Neural cell (in vitro differentiated cells): Measurements from ENCODE around the gene SNAPIN. TPM values are rescaled to one million over a fixed set of nuclear protein-coding genes. Genes with fewer than 3 reads are reported as not detected.

Experiments used
- H2AFZ ChIP-seq: fragments of 200-600, 300-800 bp; sonication (generic), shearing (Covaris generic); 2 replicates; pipeline ENCODE4 v1.6.0; 2014; ENCODE audit warnings: low read depth, mild to moderate bottlenecking, antibody characterized with exemption, low read length, moderate library complexity
- H3F3A ChIP-seq: fragments of 200-600 bp; shearing (Covaris generic); 2 replicates; pipeline ENCODE4 v1.6.1; 2016; ENCODE audit warnings: mild to moderate bottlenecking, moderate library complexity, mixed read lengths, antibody characterized with exemption, low read length; ENCODE audit not compliant: insufficient read depth, poor library complexity, severe bottlenecking
- H3K27ac ChIP-seq: fragments of 200-600, 300-800 bp; sonication (generic), shearing (Covaris generic); 2 replicates; pipeline ENCODE4 v1.5.1; 2014; ENCODE audit warnings: mild to moderate bottlenecking, low read length, moderate library complexity
- H3K27me3 ChIP-seq: fragments of 300-800, 200-600 bp; sonication (generic), shearing (Covaris generic); 2 replicates; pipeline ENCODE4 v1.6.0; 2014; ENCODE audit warnings: mild to moderate bottlenecking, low read depth, low read length, moderate library complexity; ENCODE audit not compliant: insufficient read depth
- H3K36me3 ChIP-seq: fragments of 300-800, 200-600 bp; sonication (generic), shearing (Covaris generic); 2 replicates; pipeline ENCODE4 v1.5.1; 2014; ENCODE audit warnings: mild to moderate bottlenecking, antibody characterized with exemption, low read length, moderate library complexity; ENCODE audit not compliant: insufficient read depth
- H3K4me2 ChIP-seq: fragments of 300-800, 200-600 bp; sonication (generic), shearing (Covaris generic); 2 replicates; pipeline ENCODE4 v1.6.0; 2014; ENCODE audit warnings: mild to moderate bottlenecking, low read length
- H3K4me3 ChIP-seq: fragments of 300-800, 200-600 bp; sonication (generic), shearing (Covaris generic); 2 replicates; pipeline ENCODE4 v1.5.1; 2014; ENCODE audit warnings: mild to moderate bottlenecking, low read length, moderate library complexity
- H3K79me2 ChIP-seq: fragments of 200-600 bp; shearing (Covaris generic); replicated peaks from 2 replicates; pipeline ENCODE4 v1.6.0; 2014; ENCODE audit warnings: mild to moderate bottlenecking, low read length, moderate library complexity; ENCODE audit not compliant: insufficient read depth
- H3K9ac ChIP-seq: fragments of 300-800, 200-600 bp; sonication (generic), shearing (Covaris generic); 2 replicates; pipeline ENCODE4 v1.6.1; 2016; ENCODE audit warnings: mild to moderate bottlenecking, low read length, mixed read lengths
- H3K9me2 ChIP-seq: fragments of 200-600 bp; shearing (Covaris generic); 2 replicates; pipeline ENCODE4 v1.6.1; 2016; ENCODE audit warnings: mild to moderate bottlenecking, low read length, mixed read lengths; ENCODE audit not compliant: insufficient read depth
- H3K9me3 ChIP-seq: fragments of 200-600, 300-800 bp; sonication (generic), shearing (Covaris generic); 2 replicates; pipeline ENCODE4 v1.6.1; 2016; ENCODE audit warnings: mild to moderate bottlenecking, mixed run types, low read length, moderate library complexity, mixed read lengths
- H4K20me1 ChIP-seq: fragments of 200-600 bp; shearing (Covaris generic); 2 replicates; pipeline ENCODE4 v1.6.1; 2016; ENCODE audit warnings: mild to moderate bottlenecking, mixed run types; ENCODE audit not compliant: insufficient read depth
- CTCF ChIP-seq: fragments of 450-650 bp; IDR thresholded peaks from 2 replicates; pipeline ENCODE4 v1.5.1; 2014; ENCODE audit warnings: antibody characterized with exemption, mild to moderate bottlenecking, moderate library complexity; ENCODE audit not compliant: poor library complexity, severe bottlenecking
- EP300 ChIP-seq: fragments of 450-650 bp; conservative IDR thresholded peaks from 2 replicates; pipeline ENCODE4 v1.6.1; 2014; ENCODE audit warnings: antibody characterized with exemption, mild to moderate bottlenecking, moderate library complexity; ENCODE audit not compliant: poor library complexity, severe bottlenecking
- EZH2 ChIP-seq: fragments of 200-600, 300-800 bp; shearing (Covaris generic), sonication (generic); IDR thresholded peaks from 2 replicates; pipeline ENCODE4 v1.6.1; 2014; ENCODE audit warnings: antibody characterized with exemption, low read length, borderline replicate concordance, mild to moderate bottlenecking; ENCODE audit not compliant: insufficient read depth, poor library complexity, severe bottlenecking
- MXI1 ChIP-seq: fragments of 450-650 bp; conservative IDR thresholded peaks from 2 replicates; pipeline ENCODE4 v1.6.1; 2014; ENCODE audit warnings: antibody characterized with exemption, mild to moderate bottlenecking; ENCODE audit not compliant: poor library complexity, severe bottlenecking
- POLR2AphosphoS5 ChIP-seq: IDR thresholded peaks from 2 replicates; pipeline ENCODE4 v1.6.1; 2012
- RAD21 ChIP-seq: fragments of 450-650 bp; conservative IDR thresholded peaks from 2 replicates; pipeline ENCODE4 v1.6.1; 2014; ENCODE audit warnings: antibody characterized with exemption, mild to moderate bottlenecking, moderate library complexity
- SMC3 ChIP-seq: fragments of 450-650 bp; conservative IDR thresholded peaks from 2 replicates; pipeline ENCODE4 v1.6.1; 2014; ENCODE audit warnings: antibody characterized with exemption, mild to moderate bottlenecking, moderate library complexity; ENCODE audit not compliant: poor library complexity
- TAF1 ChIP-seq: IDR thresholded peaks from 2 replicates; pipeline ENCODE4 v1.6.1; 2012; ENCODE audit warnings: low read depth
- polyA plus RNA-seq: library from polyadenylated mRNA; depleted of rRNA; stranded (reverse); fragments of >200 nt; gene quantifications from 2 replicates; pipeline ENCODE4 v1.2.3, GENCODE V29; 2014
- TF ChIP-seq, protein P1 (sequence below): IDR thresholded peaks from 2 replicates; pipeline ENCODE4 v1.6.1; 2012; ENCODE audit warnings: borderline replicate concordance

The SNAPIN gene
- polyA plus RNA-seq, 1 donor from 2014 or later, result 100.0 TPM

DNA sequence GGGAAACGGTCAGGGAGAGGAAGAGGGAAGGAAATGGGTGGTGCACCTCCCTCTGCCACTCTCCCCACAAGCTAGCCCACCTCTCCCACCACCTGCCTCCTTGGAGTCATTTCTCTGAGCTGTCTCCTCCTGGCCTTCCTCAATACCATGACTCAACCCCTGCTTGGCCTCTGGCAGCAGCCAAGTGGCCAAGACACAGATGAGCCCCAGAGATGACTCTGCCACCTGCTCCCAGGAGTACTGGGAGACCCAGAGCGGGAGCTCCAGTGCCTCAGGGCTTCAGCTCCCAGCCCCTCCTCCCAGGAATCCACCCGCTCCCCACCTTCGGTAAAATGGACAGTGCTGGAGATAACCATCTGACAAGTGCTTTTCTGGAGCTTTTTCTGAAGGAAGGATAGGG lies 48.2 kb upstream of the SNAPIN start:
- Histone ChIP-seq H3K4me2 (no peak overlapping the region), H3K27ac (no peak overlapping the region)

DNA sequence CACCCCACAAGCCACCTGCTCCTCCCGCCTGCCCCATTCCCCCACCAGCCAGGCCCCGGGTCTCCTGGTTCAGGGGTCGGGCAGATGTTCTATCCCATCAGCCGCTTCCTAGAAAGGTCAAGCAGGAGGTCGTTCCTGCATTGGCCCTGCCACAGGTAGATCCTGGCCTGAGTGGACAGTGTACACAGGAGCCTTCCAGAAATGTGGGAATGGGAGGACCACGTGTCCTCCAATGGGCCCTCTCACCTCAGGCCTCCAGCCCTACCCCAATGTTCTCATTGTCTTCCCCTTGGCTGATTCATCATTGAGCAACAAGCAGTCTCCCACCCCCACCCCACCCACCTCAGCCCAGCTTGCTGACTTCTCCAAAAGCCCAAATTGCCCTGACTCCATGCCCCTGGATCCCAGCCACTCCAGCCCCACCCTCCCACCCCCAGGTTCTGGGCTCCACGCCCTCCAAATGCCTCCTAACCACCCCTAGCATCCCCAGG lies 47.6 kb upstream of the SNAPIN start:
- no peaks in the 10 kb centered on the region for H3K79me2 ChIP-seq
- TF ChIP-seq TAF1, result no peak

More for the DNA sequence above, 48.2 kb upstream of the SNAPIN start:
- Histone ChIP-seq H3K4me3 (no peak overlapping the region), H3K79me2 (no peaks in the 10 kb centered on the region), H3F3A (no peaks in the 10 kb centered on the region), H2AFZ (no peak overlapping the region), H3K9me2 (no peaks in the 10 kb centered on the region), H4K20me1 (no peaks in the 10 kb centered on the region), H3K27me3 (no peaks in the 10 kb centered on the region), H3K36me3 (no peaks in the 10 kb centered on the region), H3K9ac (no peak overlapping the region), H3K9me3 (no peaks in the 10 kb centered on the region)
- TF ChIP-seq, protein P1, sequence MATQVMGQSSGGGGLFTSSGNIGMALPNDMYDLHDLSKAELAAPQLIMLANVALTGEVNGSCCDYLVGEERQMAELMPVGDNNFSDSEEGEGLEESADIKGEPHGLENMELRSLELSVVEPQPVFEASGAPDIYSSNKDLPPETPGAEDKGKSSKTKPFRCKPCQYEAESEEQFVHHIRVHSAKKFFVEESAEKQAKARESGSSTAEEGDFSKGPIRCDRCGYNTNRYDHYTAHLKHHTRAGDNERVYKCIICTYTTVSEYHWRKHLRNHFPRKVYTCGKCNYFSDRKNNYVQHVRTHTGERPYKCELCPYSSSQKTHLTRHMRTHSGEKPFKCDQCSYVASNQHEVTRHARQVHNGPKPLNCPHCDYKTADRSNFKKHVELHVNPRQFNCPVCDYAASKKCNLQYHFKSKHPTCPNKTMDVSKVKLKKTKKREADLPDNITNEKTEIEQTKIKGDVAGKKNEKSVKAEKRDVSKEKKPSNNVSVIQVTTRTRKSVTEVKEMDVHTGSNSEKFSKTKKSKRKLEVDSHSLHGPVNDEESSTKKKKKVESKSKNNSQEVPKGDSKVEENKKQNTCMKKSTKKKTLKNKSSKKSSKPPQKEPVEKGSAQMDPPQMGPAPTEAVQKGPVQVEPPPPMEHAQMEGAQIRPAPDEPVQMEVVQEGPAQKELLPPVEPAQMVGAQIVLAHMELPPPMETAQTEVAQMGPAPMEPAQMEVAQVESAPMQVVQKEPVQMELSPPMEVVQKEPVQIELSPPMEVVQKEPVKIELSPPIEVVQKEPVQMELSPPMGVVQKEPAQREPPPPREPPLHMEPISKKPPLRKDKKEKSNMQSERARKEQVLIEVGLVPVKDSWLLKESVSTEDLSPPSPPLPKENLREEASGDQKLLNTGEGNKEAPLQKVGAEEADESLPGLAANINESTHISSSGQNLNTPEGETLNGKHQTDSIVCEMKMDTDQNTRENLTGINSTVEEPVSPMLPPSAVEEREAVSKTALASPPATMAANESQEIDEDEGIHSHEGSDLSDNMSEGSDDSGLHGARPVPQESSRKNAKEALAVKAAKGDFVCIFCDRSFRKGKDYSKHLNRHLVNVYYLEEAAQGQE, result no peak
- no peak for TF ChIP-seq EZH2

GRCh38 chr1:153611356-153611755 lies 47.1 kb upstream of the SNAPIN start:
- H3K79me2 ChIP-seq, result no peaks in the 10 kb centered on the region
- H3K27me3 ChIP-seq, result no peaks in the 10 kb centered on the region
- H3K9ac ChIP-seq, result no peak overlapping the region
- H3K4me3 ChIP-seq, result no peak overlapping the region
- no peaks in the 10 kb centered on the region for H3K9me3 ChIP-seq
- no peak overlapping the region for H2AFZ ChIP-seq
- no peak overlapping the region for H3K27ac ChIP-seq
- no peaks in the 10 kb centered on the region for H3K9me2 ChIP-seq
- no peaks in the 10 kb centered on the region for H3F3A ChIP-seq
- no peaks in the 10 kb centered on the region for H3K36me3 ChIP-seq
- no peak overlapping the region for H3K4me2 ChIP-seq
- TF ChIP-seq EP300 (no peak), CTCF (no peak), RAD21 (no peak), SMC3 (no peak), MXI1 (no peak), EZH2 (no peak), TAF1 (no peak), POLR2AphosphoS5 (no peak)
- TF ChIP-seq, protein P1, result no peak
- H4K20me1 ChIP-seq, result no peaks in the 10 kb centered on the region

More for the DNA sequence above, 47.6 kb upstream of the SNAPIN start:
- Histone ChIP-seq H3F3A (no peaks in the 10 kb centered on the region), H4K20me1 (no peaks in the 10 kb centered on the region), H3K4me3 (no peak overlapping the region), H3K9me3 (no peaks in the 10 kb centered on the region), H3K4me2 (no peak overlapping the region), H3K36me3 (no peaks in the 10 kb centered on the region), H3K9me2 (no peaks in the 10 kb centered on the region), H3K27ac (no peak overlapping the region), H3K9ac (no peak overlapping the region), H2AFZ (no peak overlapping the region), H3K27me3 (no peaks in the 10 kb centered on the region)
